T1000 (cell line): ENCODE data around the gene SIGLEC1.

Experiments
- DNase-seq: peaks from one replicate; lab custom pipeline; 2025; ENCODE audit warnings: mixed read lengths; lab: John Stamatoyannopoulos, UW

The SIGLEC1 gene

DNA sequence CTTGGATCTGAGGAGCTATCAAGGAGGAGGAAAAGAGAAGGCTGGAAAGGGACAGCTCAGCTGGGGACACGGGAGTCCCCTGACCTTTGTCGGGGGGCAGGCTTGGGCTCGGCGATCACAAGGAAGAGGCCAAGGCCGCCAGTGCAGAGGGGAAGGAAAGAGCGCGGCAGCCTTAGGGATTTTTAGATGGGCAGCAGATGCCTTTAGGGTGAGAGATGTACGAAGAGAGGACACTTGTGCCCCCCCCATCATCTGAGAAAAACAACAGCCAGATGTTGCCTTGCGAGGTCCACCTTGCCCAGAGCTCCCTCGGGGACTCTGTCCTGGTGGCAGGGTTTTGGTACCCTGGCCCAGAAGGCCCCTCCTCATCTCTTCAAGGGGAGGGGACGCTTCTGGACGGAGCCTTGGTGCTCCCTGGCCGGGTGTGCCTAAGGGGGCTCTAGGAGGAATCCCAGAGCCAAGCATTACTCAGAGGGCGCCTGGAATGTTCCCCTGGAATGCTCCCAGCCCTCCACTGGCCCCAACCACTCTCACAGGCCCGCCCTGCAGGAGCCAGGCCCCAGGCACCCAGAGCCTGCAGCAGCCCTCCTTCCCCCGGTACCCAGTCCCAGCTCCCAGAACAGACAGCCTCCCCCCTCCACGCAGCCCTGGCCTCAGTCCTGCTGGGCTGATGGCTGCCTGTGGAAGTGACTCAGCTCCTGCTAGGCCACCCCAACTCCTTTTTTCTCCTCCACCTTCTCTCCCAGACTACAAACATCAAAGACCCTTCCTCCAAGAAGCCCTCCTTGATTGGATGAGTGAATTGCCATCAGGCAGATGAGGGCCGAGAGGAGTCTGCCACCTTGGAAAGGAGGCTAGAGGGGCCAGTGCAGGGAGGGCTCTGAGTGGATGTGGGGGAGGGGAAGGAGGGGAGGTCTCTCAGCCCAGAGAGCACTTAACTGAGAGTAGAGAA is 32.4 kb downstream of the SIGLEC1 start:
- DNase-seq, result peak; percentile 42

DNA sequence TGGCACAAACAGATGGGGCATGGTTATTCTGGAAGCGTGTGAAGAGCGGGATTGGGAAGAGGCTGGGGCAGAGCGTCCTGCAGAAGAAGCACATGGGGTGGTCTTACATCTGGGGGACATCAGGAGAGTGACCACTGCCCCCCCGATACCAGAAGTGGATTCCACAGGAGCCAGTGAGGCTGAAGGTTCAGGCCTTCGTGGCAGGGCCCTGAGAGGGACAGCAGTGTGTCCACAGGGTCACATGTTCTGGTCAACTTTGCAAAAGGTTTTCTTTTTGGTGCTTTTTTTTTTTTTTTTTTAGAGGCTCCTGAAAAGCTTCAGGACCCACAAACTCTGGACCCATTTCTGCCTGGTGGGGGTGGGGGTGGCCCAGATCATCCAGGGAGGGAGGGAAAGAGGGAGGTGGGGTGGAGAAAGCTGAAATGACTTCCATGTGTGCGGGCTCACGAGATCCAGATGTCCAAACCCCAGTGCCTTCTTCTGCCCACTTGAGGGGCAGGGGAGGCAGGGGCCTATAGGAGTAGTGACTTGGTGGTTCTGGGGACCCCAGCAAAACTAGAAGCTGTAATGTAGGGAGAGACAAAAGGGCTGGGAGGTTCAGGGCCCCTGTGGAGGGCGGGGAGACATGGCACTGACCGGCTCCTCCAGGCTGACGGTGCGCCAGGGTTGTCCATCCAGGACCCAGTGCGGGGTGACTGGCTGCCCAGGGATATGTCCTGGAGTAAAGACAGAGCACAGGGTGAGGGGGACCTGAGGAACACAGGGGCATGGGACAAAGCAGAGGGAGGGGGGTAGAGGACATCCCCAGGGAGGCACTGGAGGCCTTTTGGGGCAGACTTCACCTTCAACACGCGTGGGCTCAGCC is 33.3 kb downstream of the SIGLEC1 start:
- DNase-seq, result no peak

DNA sequence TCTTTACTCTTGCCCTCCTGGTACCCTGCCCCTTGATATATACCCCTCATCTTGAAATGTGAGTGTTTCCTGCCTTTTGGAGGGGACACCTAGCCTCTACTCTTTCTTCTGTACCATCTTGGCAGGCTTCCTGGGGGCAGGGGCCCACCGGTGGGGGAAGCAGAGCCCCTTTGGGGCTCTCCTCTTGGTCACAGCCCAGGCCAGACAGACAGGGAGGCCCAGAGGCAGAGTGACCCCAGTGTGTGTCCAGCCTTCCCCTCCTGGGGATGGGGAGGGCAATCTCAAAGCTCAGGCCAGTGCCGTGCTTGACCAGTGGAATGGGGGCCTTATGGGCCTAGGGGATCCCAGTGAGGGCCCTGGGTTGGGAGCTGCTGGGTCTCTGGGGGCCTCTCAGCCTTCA is 34.2 kb downstream of the SIGLEC1 start:
- DNase-seq, result no peak

DNA sequence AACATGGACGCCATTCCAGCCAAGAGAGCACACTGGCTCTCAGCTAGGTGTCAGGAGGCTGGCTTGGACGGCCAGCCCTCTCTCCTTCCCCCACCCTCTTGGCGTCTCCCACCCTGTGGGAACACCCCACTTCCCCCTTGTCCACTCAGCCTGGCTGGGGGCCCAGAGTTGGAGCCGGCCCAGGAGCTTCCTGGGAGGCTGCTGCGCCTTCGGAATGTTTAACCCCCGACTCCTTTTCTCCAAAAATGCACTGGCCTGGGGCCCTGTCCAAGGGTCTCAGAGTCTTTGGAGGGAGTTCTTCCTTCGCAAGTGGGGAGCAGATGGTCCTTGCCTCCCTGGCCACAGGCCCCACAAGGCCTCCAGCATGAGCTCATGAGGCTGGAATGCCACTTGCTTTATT is 34.7 kb downstream of the SIGLEC1 start:
- DNase-seq, result no peak

DNA sequence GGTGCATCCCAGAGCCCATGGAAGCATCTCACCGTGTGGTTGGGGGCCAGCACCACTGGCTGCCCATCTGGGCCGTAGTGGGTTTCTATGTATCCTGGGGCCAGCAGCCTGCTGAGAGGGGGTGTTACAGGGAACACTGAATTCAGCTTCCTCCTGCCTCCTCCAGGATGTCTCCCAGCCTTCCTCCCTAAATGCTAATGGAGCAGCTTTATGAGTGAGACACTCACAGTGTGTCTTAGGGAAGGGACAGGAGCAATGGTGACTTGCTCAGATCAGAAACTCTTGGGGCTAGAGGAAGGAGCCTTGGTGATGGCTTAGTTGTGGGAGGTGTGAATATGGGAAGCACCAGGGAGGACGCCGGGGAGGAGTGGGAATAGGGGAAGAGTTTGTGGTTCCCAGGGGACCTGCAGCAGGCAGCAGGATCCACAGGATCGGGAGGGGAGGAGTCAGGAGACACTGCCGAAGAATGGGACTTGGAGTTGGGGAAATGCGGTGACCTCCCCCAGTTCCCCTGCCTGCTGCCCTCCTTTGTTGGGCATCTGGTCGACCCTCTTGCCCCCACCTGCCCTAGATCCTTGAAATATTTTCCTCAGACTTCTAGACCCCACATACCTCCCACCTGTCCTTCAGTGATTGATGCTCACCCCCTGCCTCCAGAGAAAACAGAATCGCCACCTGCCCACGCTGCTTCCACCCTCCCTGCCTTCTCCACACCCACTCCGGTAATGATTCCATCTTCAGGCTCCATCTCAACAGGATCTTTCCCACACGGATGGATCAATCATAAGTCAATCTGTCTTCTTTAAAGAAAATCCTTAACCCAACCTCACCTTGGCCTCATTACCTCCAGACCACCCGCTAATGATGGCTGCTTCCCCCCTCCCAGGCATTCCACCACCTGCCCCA is 37.2 kb downstream of the SIGLEC1 start:
- no peak for DNase-seq

DNA sequence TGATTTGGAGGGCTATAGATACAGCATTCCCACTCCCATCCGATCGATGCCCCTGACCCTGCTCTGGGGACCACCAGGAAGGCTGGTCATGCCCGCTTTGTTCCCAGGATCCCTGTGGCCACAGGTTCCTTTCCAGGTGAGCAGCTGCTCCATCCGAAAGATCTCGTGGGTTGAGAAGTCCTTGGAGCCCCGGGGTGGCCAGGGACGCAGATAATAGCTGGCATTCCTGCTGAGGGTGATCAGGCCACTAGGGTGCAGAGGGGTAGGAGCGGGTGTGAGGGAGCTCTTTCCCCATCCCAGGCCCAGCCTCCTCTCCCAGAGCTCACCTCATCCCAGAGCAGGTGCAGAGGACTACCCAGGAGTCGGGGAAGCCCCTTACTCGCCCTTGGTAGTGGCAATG is 38.0 kb downstream of the SIGLEC1 start:
- no peak for DNase-seq

DNA sequence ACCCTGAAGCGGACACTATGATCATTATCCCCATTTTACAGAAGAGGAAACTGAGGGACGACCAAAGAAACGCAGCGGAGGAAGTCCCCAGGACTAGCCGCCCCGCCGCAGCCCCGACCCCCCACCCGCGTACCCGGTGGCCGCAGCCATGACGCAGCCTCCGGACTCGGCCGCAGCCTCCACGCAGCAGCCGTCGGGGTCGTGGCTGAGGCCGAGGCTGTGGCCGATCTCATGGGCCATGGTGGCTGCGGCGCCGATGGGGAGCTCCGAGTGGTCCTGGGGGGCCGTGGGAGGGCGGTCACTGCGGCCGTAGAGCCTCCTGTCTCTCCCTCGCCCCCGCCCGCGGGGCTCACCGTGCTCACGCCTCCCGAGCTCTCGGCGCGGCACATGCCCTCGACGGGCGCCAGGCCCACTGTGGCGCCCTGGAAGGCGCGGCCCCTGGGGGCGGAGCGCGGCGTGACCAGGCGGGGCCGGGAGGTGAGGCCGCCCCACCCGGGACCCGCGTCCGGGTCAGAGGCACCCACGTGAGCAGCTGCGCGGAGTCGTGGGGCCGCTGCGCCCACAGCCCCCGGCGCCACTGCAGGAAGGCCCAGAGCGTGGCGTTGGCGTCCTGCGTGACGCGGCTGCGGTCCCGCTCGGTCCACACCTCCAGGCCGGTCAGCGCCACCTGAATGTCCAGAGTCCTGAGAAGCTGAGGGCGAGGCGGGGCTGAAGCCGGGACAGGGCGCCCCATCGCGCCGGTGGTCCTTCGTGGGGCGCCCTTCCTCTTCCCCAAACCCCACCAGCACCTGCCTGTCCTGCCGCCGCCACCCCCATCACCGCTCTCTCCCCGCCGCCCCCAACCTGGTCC is 39.0 kb downstream of the SIGLEC1 start:
- DNase-seq, result no peak

DNA sequence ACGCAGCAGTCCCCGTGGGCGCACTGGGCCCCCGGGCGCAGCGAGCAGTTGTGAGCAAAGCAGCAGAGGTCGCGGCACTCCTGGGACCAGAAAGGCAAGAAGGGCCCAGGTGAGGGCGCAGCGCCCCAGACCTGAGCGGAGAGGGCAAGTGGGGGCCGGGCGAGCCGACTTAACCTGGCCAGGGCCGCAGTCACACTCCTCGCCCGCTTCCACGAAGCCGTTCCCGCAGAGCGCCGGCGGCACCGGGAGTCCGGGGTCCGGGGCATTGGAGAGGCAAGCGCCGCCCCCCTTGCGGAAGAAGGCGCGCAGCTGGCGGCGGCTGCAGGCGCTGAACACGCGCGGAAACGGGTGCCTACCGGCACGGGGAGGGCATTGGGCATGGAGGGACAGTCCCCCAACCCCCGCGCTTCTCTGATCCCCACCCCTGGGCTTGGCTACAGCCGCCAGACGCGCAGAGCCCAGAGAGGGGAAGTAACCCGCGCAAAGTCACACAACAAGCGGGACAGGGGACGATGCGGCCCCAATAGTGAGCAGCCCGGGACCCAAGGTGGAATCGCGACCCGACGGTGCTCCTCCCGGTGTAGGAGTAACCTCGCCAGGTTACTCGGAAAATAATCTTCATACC is 39.7 kb downstream of the SIGLEC1 start:
- no peak for DNase-seq

DNA sequence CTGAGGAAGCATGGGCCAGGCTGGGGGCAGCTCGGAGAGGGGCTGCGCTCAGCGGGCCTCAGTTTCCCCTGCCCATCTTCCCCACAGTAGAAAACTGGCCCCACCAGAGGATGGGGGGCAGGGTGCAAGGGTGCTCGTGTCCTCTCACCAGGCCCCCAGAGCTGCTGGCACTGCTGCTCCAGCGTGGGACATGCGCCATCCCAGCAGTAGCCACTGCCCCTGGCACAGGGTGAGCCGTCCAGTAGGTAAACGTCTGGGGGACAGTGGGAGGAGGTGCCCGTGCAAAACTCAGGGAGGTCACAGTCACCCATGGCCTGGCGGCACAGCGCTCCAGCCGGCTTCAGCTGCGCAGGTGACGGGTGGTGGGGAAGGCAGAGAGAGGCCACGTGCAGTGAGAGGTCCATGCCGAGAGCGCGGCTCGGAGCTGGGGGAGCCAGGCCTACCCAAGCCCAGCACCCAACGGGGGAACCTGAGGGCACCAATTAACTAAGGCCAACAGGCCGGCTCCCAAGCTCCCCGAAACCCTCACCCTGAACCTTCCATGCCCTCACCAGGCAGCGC is 40.3 kb downstream of the SIGLEC1 start:
- DNase-seq, result no peak

DNA sequence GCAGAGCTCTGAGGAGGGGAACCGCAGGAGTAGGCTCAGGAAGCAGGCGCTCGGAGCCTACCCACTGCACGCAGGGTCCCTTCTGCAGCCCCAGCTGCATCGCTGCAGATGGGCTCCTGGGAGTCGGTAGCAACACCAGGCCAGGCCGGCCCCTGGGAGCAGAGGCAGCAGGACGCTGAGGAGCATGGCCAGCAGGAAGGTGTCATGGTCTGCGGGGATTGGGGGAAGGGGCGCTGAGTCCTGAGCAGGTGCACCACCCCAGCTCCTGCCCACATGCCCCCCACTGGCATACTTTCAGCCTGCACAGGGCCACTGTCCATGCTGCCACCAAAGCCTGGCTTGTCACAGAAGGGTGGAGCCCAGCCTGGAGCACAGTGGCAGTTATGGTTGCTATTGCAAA is 41.5 kb downstream of the SIGLEC1 start:
- no peak for DNase-seq

DNA sequence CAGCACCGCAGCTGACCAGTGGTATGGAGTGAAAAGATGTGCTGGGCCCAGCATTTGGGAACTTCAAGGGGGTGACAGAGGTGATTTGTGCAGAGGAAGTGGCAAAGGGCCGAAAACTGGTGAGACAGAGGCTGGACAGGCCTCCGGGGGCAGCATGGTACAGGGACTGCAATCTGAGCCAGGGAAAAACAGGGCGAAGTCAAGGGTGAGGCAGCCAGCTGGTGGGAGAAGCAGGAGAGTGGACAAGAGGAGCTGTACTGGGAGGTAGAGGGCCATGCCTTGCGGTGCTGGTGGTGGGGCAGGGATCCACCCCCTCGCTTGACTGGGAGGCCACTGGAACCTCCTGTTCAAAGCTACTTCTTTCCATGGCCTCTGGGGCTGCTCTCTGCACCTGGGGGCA is 41.9 kb downstream of the SIGLEC1 start:
- DNase-seq, result peak; percentile 2

DNA sequence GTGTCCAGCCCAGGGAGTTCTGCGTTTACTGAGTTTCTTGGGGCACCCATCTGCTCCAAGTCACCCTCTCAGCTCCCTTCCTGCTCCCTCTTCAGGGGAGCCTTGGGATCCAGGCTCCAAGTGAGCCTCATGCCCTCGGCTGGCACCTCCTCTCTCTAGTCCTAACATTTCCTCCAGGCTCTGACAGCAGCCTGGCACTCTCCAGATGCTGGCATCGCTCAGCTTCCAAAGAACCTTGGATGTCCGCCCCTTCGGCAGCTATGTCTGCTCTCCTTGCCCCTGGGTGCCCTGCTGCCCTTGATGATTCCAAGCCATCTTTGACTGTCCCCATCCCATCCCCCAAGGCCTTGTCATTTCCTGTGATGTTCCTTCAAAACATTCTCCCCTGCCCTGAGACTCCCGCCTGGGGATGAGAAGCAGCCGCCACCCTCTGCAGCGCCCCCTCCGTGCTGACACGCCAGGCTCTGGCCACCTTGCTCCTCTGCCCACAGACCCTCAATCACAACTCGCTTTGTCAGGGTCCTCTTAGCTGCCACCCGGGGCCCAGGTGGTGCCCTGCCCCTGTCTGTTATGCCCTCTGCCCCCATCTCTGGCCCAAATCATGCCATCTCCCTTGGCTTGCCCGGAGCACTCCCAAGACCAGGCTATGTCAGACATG is 42.6 kb downstream of the SIGLEC1 start:
- no peak for DNase-seq

DNA sequence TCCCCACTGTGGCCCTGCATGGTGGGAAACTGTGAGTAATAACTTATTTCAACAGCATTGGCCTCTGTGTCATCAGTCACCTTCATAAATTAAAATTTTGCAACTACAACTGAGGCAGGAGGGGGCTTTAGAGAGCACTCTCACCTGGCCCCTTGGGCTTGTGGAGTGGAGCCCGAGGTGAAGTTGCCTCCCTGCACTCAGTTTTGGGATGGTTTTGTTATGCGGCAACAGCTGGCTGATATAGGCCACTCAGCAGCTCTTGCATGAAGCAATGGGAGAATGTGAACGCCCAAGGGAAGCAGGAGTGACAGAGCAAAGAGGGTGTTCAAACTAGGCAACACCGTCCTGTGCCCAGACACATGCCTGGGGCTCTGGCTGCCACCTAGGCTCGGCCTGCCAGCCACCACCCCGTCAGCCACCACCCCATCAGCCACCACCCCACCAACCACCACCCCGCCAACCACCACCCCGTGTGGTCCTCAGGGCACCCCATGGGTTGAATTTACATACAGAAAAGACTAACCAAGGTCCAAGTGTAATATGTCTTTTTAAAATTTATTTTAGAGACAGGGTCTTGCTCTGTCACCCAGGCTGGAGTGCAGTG is 44.9 kb downstream of the SIGLEC1 start:
- no peak for DNase-seq

DNA sequence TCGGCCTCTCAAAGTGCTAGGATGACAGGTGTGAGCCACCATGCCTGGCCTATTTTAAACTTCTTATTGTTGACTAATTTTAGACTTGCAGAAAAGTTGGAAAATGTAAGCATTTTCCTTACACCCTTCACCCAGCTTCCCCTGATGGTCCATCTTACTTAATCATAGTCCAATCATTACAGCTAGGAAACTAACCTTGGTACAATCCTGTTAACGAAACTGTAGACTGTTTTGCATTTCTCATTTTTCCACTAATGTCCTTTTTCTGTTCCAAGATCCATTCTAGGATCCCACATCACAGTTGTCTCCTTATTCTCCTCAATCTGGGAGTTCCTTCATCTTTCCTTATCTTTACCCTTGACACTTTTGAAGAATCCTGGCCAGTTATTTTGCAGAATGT is 48.5 kb downstream of the SIGLEC1 start:
- no peak for DNase-seq

DNA sequence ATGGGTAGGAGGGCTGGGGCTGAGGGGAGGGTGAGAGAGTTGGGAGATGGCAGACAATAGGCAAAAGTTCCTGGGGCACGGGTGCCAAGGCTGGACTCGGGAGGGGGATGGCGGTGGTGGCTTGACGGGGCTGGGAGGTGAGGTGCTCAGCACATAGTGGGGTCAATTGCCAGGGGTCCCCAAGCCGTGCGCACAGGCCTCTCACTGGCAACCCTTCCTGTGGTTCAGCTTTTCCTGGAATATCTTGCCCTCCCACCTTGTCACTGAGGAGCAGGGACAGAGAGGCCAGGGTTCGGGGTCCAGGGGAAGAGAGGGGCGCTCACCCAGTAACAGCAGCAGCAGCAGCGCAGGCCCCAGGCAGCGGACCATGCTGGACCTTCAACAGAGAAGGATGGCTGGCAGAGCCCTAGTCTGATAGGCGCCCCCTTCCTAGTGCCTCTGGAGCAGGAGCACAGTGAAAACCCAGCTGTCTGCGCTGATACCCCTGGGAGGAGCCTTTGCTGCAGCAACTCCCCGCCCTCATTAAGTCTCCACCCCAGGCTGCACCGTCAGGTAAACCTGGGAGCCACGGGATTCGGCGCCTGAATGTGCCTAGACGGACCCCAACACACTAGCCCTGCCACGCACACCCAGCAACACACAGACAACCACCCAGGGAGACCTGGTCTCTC is 49.2 kb downstream of the SIGLEC1 start, which contains the start of gene GFRA4:
Gene GFRA4 (minus strand): TSS at position 369 of the 671 bp plus-strand sequence. CDS start 0 bp downstream, at position 369.
- no peak for DNase-seq
